CD4-positive, alpha-beta T cell (primary cell): ENCODE measurements around the gene ACTBL2. TPM values are rescaled to one million over a fixed set of nuclear protein-coding genes. Genes with fewer than 3 reads are reported as not detected.

ENCODE experiments used
- ATAC-seq: fragments of 200-7000 bp; cut with Tn5 transposase; one replicate; pipeline ENCODE4 v1.10.0; 2022; ENCODE audit warnings: mild to moderate bottlenecking; ENCODE audit not compliant: poor library complexity
- CTCF ChIA-PET: fragments of 350-600 bp; sonication (Branson Sonifier 250); formaldehyde crosslinking; loops from one replicate; lab custom pipeline; 2021; ENCODE audit warnings: antibody characterized with exemption, inconsistent platforms; lab: Charles Lee
- POLR2A ChIA-PET: fragments of 350-600 bp; sonication (Branson Sonifier 250); formaldehyde crosslinking; loops from one replicate; lab custom pipeline; 2021; ENCODE audit warnings: antibody characterized with exemption, inconsistent platforms; lab: Charles Lee
- DNase-seq, 14 experiments: peaks; one replicate each; pipeline ENCODE4 v3.0.0-alpha.2; 2013 to 2020; ENCODE audit warnings: mixed read lengths in 2 of 14
- H3K27ac ChIP-seq, 2 donors: one replicate each; pipeline versions ENCODE4 v1.5.1 to v1.7.0; 2013; ENCODE audit warnings: low read length in 2 of 2, low read depth in 1 of 2, mild to moderate bottlenecking in 1 of 2
- H3K27me3 ChIP-seq, 2 experiments: 1 replicate in 1 of 2; 2 replicates in 1 of 2; pipeline versions ENCODE4 v1.6.1 to v1.7.0; 2013; ENCODE audit warnings: low read length in 2 of 2, control low read depth in 1 of 2, mild to moderate bottlenecking in 1 of 2, moderate library complexity in 1 of 2; ENCODE audit not compliant: insufficient read depth in 2 of 2, control insufficient read depth in 1 of 2
- H3K36me3 ChIP-seq: one replicate; pipeline ENCODE4 v1.6.1; 2013; ENCODE audit warnings: low read length, control low read depth; ENCODE audit not compliant: insufficient read depth
- H3K4me1 ChIP-seq: one replicate; pipeline ENCODE4 v1.6.1; 2013; ENCODE audit warnings: low read length, control low read depth; ENCODE audit not compliant: insufficient read depth
- H3K4me3 ChIP-seq: one replicate; pipeline ENCODE4 v1.5.1; 2013; ENCODE audit warnings: mild to moderate bottlenecking, low read length, moderate library complexity
- H3K9me3 ChIP-seq, 2 experiments: 1 replicate in 1 of 2; 2 replicates in 1 of 2; pipeline versions ENCODE4 v1.6.1 to v1.7.0; 2013; ENCODE audit warnings: low read length in 2 of 2, mild to moderate bottlenecking in 2 of 2, control low read depth in 1 of 2, moderate library complexity in 1 of 2; ENCODE audit not compliant: control insufficient read depth in 1 of 2, insufficient read depth in 1 of 2
- H3K27ac Mint-ChIP-seq: one replicate; pipeline ENCODE4 v1.8.0; 2020; ENCODE audit warnings: mixed read lengths
- H3K27me3 Mint-ChIP-seq: one replicate; pipeline ENCODE4 v1.8.0; 2021; ENCODE audit warnings: mixed read lengths
- H3K36me3 Mint-ChIP-seq: one replicate; pipeline ENCODE4 v1.8.0; 2021; ENCODE audit warnings: low read depth, mixed read lengths
- H3K4me1 Mint-ChIP-seq: one replicate; pipeline ENCODE4 v1.8.0; 2021; ENCODE audit warnings: low read depth, mixed read lengths
- H3K4me3 Mint-ChIP-seq: one replicate; pipeline ENCODE4 v1.8.0; 2020; ENCODE audit warnings: mild to moderate bottlenecking, mixed read lengths
- H3K9me3 Mint-ChIP-seq: one replicate; pipeline ENCODE4 v1.8.0; 2020; ENCODE audit warnings: mixed read lengths
- intact Hi-C, 2 experiments: fragments of 100-400 bp; cut with DNase I in 1 of 2; cut with micrococcal nuclease in 1 of 2; formaldehyde crosslinking; loops; one replicate each; pipeline versions ENCODE4 v1.15.1 to v1.9.0; 2023 to 2025; cut with DNase I, micrococcal nuclease
- total RNA-seq, 174 experiments: library from RNA in 2 of 174; stranded (reverse) in 2 of 174; gene quantifications; one replicate each; pipeline ENCODE4 v1.2.3 and lab custom pipeline; 2021 to 2026
- TF ChIP-seq, protein P1 (sequence below): fragments of 200-600 bp; IDR thresholded peaks from one replicate; pipeline ENCODE4 v1.8.0; 2022; ENCODE audit warnings: antibody characterized with exemption, mild to moderate bottlenecking

ACTBL2 gene
- total RNA-seq, 2 experiments from 2014 or later = not detected

DNA sequence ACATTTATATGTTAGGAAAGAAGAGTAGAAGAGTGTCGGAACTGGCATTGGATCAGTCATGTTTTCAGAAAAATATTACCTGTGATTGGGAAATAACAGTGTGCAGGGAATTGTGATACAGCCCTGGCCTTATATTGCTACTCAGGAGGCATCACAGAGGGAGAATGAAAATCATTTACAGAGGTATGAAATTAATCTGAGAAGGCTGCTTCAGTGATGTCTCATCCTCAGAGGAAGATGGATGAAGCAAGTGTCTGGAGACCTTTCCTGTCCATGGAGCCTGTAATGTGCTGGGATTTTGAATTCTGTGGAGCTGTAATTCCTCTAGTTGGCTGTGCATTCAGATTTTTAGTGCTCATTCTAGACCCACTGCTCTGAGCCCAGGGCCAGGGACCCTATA, 3.8 kb downstream of the ACTBL2 start:
- Histone ChIP-seq H3K4me3 (no peak overlapping the region), H3K27me3 (no peaks in the 10 kb centered on the region), H3K9me3 (no peaks in the 10 kb centered on the region), H3K36me3 (no peaks in the 10 kb centered on the region), H3K4me1 (no peaks in the 10 kb centered on the region), H3K27ac (no peak overlapping the region)
- no peak overlapping the region for H3K4me3 Mint-ChIP-seq
- H3K36me3 Mint-ChIP-seq = no peaks in the 10 kb centered on the region
- no peaks in the 10 kb centered on the region for H3K27me3 Mint-ChIP-seq
- no peak overlapping the region for H3K27ac Mint-ChIP-seq
- no peaks in the 10 kb centered on the region for H3K9me3 Mint-ChIP-seq
- POLR2A ChIA-PET = no interaction called here
- ATAC-seq (no peak), DNase-seq (no peak)
- CTCF ChIA-PET = no interaction called here
- no peaks in the 10 kb centered on the region for H3K4me1 Mint-ChIP-seq
- intact Hi-C loops = no loop called here
- TF ChIP-seq, protein P1, sequence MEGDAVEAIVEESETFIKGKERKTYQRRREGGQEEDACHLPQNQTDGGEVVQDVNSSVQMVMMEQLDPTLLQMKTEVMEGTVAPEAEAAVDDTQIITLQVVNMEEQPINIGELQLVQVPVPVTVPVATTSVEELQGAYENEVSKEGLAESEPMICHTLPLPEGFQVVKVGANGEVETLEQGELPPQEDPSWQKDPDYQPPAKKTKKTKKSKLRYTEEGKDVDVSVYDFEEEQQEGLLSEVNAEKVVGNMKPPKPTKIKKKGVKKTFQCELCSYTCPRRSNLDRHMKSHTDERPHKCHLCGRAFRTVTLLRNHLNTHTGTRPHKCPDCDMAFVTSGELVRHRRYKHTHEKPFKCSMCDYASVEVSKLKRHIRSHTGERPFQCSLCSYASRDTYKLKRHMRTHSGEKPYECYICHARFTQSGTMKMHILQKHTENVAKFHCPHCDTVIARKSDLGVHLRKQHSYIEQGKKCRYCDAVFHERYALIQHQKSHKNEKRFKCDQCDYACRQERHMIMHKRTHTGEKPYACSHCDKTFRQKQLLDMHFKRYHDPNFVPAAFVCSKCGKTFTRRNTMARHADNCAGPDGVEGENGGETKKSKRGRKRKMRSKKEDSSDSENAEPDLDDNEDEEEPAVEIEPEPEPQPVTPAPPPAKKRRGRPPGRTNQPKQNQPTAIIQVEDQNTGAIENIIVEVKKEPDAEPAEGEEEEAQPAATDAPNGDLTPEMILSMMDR = no peak

DNA sequence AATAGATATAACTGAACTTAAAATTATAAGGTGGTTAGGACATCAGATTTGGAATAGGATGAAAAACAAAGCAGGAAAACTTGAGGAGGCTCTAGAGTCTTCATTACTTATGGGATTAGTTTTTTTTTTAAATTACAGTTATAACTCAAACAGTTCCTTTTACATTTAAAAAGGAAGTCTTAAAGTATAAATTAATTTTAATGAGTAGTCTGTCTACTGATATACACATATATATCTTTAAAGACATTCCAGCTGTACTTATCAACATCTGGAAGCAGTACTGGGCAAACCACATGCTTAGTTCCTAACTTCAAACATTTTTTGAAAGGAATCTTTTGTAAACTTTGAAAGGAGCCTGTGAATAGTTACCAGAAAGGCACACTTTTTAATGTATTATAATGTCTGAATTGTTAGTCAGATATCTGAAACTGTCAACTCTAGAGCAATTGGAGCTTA, 6.0 kb downstream of the ACTBL2 start:
- Mint-ChIP-seq H3K4me3 (no peak overlapping the region), H3K36me3 (no peaks in the 10 kb centered on the region), H3K27me3 (no peaks in the 10 kb centered on the region), H3K4me1 (no peaks in the 10 kb centered on the region), H3K9me3 (no peaks in the 10 kb centered on the region), H3K27ac (no peak overlapping the region)
- H3K9me3 ChIP-seq = no peaks in the 10 kb centered on the region
- no peak for ATAC-seq
- intact Hi-C loops = no loop called here
- no peak overlapping the region for H3K4me3 ChIP-seq
- ChIA-PET POLR2A (no interaction called here), CTCF (no interaction called here)
- no peaks in the 10 kb centered on the region for H3K27me3 ChIP-seq
- H3K4me1 ChIP-seq = no peaks in the 10 kb centered on the region
- no peaks in the 10 kb centered on the region for H3K36me3 ChIP-seq
- no peak overlapping the region for H3K27ac ChIP-seq
- no peak for DNase-seq
- TF ChIP-seq, protein P1 = no peak

DNA sequence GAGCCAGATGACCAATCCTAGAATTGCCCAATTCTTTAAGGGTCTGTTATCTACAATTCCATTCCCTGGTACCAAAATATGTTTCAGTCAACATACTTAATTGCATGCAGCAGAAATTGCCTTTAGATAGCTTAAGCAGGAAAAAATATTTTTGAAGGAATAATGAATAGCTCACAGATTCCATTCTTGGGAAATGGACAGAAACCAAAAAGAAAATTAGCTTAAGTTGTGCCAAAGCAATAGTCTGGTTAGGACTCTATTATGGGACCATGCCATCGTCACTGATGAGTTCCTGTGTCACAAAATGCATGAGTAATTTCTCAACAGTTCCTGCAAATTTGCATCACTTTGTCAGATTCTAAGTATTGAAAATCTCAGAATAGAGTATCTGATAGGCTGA, 12.3 kb downstream of the ACTBL2 start:
- CTCF ChIA-PET = no interaction called here
- no peaks in the 10 kb centered on the region for H3K9me3 ChIP-seq
- POLR2A ChIA-PET = interaction anchor here (0.6 kb wide), 1 partner anchor 26 kb away, joined by 3 read pairs; no protein-coding TSS in a partner anchor
- H3K27me3 ChIP-seq = peaks cover 0 to 2% of the 10 kb centered on the region in 2 experiments
- ATAC-seq = no peak
- DNase-seq = no peak
- no peak overlapping the region for H3K4me3 ChIP-seq
- Mint-ChIP-seq H3K4me3 (no peak overlapping the region), H3K27me3 (peaks cover 6% of the 10 kb centered on the region), H3K4me1 (no peaks in the 10 kb centered on the region), H3K9me3 (no peaks in the 10 kb centered on the region), H3K36me3 (no peaks in the 10 kb centered on the region), H3K27ac (no peak overlapping the region)
- TF ChIP-seq, protein P1 = no peak
- no peak overlapping the region for H3K27ac ChIP-seq
- intact Hi-C loops = no loop called here
- no peaks in the 10 kb centered on the region for H3K4me1 ChIP-seq
- no peaks in the 10 kb centered on the region for H3K36me3 ChIP-seq
